HG03571 (cell line): ENCODE data around the gene KREMEN2.
"Not testable (repeated sequence)": the region's sequence is repeated elsewhere in the genome, so short reads cannot be mapped to it uniquely, and the experiment has no call there.

Experiments
- ATAC-seq: cut with Tn5 transposase; IDR thresholded peaks from one replicate; pipeline ENCODE4 v1.9.1; 2021; ENCODE audit not compliant: unreplicated experiment

KREMEN2 gene, protein sequence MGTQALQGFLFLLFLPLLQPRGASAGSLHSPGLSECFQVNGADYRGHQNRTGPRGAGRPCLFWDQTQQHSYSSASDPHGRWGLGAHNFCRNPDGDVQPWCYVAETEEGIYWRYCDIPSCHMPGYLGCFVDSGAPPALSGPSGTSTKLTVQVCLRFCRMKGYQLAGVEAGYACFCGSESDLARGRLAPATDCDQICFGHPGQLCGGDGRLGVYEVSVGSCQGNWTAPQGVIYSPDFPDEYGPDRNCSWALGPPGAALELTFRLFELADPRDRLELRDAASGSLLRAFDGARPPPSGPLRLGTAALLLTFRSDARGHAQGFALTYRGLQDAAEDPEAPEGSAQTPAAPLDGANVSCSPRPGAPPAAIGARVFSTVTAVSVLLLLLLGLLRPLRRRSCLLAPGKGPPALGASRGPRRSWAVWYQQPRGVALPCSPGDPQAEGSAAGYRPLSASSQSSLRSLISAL

DNA sequence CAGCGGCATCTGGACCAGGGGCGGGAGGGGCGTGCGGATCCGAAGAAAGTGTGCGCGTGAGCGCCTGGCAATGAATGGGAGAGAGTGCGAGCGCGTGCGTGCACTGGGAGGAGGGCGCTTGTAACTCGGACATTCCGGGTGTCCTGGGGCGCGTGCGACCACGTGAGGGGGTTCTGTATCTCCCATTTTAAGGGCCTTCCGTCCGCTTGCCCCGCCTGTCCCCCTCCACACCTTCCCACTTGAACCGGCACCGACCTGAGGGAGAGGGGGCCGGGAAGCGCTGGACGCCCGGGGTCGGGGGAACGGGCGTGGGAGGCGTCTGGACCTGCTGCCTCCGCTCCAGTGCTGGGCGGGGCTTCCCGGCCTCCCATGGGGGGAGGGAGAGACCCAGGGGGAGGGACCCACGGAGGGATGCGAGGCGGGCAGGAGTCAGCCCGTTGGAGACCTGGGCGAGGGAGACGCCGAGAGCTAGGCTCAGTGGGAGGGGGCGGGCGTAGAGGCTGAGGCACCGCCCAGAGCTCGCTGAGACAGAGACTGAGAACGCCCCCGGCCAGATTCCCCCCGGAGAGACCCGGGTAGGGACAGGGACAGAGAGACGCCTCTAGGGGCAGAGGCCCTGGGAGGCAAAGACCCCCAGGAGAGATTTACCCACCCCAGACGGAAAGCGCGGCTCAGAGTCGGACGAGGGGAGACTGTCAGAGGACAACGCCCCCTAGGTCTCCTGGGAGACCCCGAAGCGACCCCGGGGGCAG is at the start of gene KREMEN2:
Gene KREMEN2 (plus strand): TSS at position 553 of the 752 bp plus-strand sequence. CDS start 246 bp downstream, outside the sequence.
- ATAC-seq = no peak

DNA sequence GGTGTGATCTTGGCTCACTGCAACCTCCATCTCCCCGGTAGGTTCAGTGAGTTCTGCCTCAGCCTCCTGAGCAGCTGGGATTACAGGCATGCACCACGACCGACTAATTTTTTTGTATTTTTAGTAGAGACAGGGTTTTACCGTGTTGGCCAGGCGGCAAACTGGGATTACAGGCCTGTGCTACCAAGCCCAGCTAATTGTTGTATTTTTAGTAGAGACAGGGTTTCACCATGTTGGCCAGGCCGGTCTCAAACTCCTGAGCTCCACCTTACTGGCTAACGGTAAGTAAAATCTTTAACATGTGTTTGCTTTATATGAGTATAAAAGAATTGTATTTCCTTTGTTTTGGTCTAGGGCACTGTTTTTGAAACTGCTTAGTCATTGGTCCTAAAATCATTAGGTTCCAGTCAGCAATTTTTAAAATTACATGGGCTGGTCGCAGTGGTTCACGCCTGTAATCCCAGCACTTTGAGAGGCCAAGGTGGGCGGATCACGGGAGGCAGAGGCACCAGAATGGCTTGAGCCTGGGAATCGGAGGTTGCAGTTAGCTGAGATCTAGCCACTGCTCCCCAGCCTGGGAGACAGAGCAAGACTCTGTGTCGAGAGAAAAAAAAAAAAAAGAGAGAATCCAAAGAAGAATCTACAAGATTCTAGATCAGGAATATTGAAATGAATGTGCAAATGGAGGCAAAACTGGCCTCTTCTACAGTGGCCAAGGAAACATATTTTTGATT is 48.7 kb upstream of the KREMEN2 start:
- ATAC-seq = no peak

DNA sequence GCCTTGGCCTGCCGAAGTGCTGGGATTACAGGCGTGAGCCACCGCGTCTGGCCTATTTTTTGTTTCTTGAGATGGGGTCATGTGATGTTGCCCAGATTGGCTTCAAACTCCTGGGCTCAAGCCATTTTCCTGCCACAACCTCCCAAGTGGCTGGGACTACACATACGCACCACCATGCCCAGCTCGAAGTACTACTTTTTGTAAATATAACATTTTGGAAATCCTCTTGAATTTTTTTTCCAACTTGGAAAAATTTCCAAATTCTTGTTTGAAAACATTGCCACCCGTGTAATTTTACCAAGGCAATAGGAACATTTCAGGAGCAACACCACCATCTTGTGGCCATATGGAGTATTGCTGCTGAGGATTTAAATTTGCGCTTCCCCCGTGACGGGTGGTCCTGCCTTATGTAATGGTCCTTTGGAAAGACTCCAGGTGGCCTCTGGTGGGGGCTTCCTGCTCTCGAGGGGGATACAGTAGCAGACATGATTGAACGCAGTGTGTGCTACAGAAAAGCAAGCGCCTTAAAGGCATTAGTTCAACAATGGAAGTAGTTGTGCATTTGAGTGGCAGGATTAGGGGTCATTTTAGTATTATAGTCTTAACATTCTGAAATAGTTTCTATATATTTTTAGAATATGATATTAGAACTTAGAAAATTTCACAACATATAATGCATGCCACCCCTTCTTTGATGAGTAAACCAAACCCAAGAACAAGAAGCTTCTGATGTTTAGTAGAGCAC is 44.4 kb upstream of the KREMEN2 start:
- no peak for ATAC-seq

DNA sequence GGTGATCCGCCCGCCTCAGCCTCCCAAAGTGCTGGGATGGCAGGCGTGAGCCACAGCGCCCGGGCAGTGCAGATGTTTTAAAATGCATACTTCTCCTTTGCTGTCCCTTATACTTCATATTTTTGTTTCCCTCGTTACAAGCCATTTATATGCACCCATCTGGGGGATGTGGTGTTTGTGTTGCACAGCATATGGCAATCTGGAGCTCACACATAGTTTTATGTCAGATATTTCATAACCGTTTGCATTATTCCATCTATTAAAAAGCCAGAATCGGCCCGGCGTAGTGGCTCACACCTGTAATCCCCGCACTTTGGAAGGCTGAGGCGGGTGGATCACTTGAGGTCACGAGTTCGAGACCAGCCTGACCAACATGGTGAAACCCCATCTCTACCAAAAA is 40.6 kb upstream of the KREMEN2 start:
- ATAC-seq = no peak

DNA sequence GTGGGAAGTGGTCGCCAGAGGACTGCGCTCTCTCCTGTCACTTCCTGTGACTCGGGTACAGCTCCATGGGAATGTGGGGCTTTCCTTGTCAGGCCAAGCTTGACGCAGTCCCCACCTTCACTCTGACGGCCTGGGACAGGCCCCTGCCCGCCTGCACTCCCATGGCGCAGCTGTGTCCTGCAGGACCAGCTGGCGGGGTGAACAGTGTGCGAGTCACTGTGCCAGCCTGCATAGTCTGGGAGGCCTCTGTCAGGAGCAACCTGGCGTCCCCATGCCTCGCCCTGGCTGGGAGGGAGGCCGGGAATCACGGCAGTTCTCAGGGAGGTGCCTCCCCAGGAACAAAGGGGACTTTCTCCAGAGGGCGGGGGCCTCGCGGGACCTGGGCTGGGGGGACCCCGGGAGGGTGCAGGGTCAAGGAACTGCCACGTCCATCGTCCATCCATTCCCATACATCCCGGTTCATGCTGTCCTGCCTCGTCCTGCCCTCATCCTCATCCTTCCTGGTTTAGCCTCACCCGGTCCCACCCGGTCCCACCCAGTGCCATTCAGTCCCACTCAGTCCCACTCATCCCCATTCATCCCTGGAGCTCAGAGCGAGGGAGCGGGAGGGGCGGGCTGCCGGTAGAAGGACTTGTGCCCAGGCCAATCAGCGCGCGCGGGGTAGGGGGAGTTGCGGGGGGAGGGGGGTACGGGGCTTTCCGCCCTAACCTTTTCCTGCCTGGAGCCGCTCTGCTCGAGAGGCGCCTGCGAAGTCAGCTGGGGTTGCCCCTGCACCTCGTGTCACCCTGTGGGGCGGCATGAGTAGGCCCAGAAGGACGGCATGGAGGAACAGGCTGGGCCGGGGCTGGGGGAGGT is 38.9 kb upstream of the KREMEN2 start:
- no peak for ATAC-seq

GRCh38 chr16:2925951-2926649 is 38.0 kb upstream of the KREMEN2 start:
- no peak for ATAC-seq

DNA sequence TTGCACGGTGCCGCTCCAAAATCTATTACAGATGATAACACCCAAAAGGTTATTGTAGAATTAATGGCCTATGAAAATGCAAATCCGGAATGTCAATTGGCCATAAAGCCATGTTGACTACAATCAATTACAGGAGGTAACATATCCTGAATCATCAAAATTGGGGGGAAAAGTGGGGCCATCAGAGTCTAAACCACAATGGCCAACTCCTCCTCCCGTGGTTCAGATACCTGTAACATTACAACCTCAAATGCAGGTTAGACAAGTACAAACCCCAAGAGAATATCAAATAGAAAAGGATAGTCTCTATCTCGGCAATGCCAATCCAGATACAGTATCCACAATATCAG is 37.5 kb upstream of the KREMEN2 start:
- no peak for ATAC-seq

GRCh38 chr16:2927010-2927646 is 36.9 kb upstream of the KREMEN2 start:
- ATAC-seq = no peak

- ATAC-seq = not testable (repeated sequence)
These were observed 35.9 kb upstream of the KREMEN2 start for GRCh38 chr16:2928151-2928550.

DNA sequence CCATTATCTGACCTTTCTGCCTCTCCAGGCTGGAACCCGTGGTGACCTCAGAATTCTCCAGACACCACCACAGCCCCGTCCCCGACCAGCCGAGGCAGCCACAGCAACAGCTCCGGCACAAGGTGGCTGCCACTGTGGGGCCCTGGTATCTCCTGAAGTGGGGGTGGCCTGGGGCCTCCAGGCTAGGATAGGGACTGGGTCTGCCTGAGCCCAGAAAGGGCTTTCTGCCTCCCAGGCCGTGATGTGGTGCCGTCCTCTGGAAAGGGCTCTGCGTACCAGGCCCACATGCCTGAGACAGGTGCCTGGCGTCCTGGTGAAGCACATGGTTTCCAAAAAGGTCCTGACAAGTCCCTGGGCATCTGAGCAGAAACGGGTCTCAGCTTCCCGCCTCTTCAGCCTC is 35.3 kb upstream of the KREMEN2 start:
- no peak for ATAC-seq

- ATAC-seq = no peak
These were observed 34.4 kb upstream of the KREMEN2 start for GRCh38 chr16:2929693-2930092.

GRCh38 chr16:2930236-2930635 is 33.8 kb upstream of the KREMEN2 start:
- no peak for ATAC-seq

- ATAC-seq = not testable (repeated sequence)
These were observed 32.7 kb upstream of the KREMEN2 start for GRCh38 chr16:2931231-2931914.

DNA sequence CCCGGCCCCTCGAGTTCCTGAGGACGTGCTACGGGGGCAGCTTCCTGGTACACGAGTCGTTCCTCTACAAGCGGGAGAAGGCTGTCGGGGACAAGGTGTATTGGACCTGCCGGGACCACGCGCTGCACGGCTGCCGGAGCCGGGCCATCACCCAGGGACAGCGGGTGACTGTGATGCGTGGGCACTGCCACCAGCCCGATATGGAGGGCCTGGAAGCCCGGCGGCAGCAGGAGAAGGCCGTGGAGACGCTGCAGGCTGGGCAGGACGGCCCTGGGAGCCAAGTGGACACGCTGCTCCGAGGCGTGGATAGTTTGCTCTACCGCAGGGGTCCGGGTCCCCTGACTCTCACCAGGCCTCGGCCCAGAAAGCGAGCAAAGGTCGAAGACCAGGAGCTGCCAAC is 30.9 kb upstream of the KREMEN2 start:
- ATAC-seq = no peak

DNA sequence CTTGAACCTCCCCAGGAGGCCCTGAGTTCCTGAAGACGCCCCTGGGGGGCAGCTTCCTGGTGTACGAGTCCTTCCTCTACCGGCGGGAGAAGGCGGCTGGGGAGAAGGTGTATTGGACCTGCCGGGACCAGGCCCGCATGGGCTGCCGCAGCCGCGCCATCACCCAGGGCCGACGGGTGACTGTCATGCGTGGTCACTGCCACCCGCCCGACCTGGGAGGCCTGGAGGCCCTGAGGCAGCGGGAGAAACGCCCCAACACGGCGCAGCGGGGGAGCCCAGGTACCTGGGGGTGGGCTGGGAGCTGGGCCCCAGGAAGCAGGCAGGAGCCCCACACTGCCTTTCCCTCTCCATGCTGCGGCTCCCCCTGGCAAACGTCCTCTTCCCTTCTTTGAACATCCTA is 30.4 kb upstream of the KREMEN2 start:
- no peak for ATAC-seq

GRCh38 chr16:2934450-2934849 is 29.6 kb upstream of the KREMEN2 start:
- no peak for ATAC-seq

DNA sequence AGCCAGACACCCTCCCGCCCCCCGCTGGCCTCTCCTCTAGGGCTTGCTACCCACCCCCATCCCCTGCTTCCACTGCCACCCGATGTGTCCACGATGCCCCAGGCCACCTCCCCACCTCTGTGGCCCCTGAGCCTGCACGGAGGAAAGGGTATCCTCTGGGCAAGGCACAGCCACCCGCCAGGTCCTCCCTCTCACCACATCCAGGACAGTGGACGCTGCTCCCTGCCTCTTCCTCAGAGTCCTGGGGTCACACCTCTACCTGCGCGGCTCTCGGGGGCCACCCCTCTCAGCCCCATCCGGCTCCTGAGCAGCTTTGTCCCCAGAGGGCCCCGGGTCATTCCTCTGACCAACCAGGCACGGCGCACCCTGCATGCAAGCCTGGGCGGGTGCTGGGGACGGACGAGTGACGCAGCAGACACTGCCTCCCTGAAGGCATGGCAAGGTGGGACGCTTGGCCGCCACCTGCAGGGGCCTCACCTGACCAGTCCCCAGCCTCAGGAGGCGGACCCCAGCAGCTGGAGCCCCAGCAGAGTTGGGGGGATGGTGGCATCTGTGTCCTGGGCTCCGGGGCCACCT is 27.6 kb upstream of the KREMEN2 start:
- ATAC-seq = no peak

GRCh38 chr16:2937170-2937569 is 26.9 kb upstream of the KREMEN2 start:
- no peak for ATAC-seq
